Kidney tubule cell (primary cell): ENCODE data around the gene ZNF823.
"Not testable (repeated sequence)": the region's sequence is repeated elsewhere in the genome, so short reads cannot be mapped to it uniquely, and the experiment has no call there.

ENCODE experiments used
- DNase-seq: peaks from one replicate; pipeline ENCODE4 v3.0.0-alpha.2; 2018; ENCODE audit warnings: low spot score

The ZNF823 gene

GRCh38 chr19:11680689-11681302, 58.0 kb downstream of the ZNF823 start:
- DNase-seq: no peak

- DNase-seq: no peak
These were observed 60.2 kb downstream of the ZNF823 start for GRCh38 chr19:11678504-11678903.

GRCh38 chr19:11676661-11677600, 61.8 kb downstream of the ZNF823 start:
- DNase-seq: not testable (repeated sequence)

- no peak for DNase-seq
These were observed 63.2 kb downstream of the ZNF823 start for GRCh38 chr19:11675569-11675968.

- DNase-seq: no peak
These were observed 64.7 kb downstream of the ZNF823 start for GRCh38 chr19:11674067-11674492.

GRCh38 chr19:11673608-11674041, 65.1 kb downstream of the ZNF823 start:
- DNase-seq: peak; percentile 76
